Keratinocyte (primary cell): ENCODE measurements around the gene MESP2. TPM values are rescaled to one million over a fixed set of nuclear protein-coding genes. Genes with fewer than 3 reads are reported as not detected.

Source experiments
- DNase-seq: peaks from one replicate; pipeline ENCODE4 v3.0.0-alpha.2; 2011; ENCODE audit warnings: low read depth, missing footprints, low spot score
- FAIRE-seq: peaks from 2 replicates; lab custom pipeline; 2011; peaks lifted over from hg19 to GRCh38; lab: Jason Lieb, UNC
- H2AFZ ChIP-seq: 2 replicates; pipeline ENCODE4 v1.6.0; 2012; ENCODE audit warnings: low read length, control low read depth, inconsistent platforms; ENCODE audit not compliant: control insufficient read depth
- H3K27ac ChIP-seq: 2 replicates; pipeline ENCODE4 v1.5.1; 2011; ENCODE audit warnings: low read length; ENCODE audit not compliant: control insufficient read depth, insufficient read depth
- H3K27me3 ChIP-seq: 3 replicates; pipeline ENCODE4 v1.6.0; 2011; ENCODE audit warnings: low read length; ENCODE audit not compliant: control insufficient read depth, insufficient read depth; ENCODE audit errors: extremely low read depth
- H3K36me3 ChIP-seq, 2 experiments: 2 replicates in 1 of 2; 3 replicates in 1 of 2; pipeline ENCODE4 v1.5.1; 2011; ENCODE audit warnings: low read length in 2 of 2, mild to moderate bottlenecking in 1 of 2; ENCODE audit not compliant: control insufficient read depth in 2 of 2, insufficient read depth in 2 of 2; ENCODE audit errors: extremely low read depth in 1 of 2
- H3K4me1 ChIP-seq: 3 replicates; pipeline ENCODE4 v1.5.1; 2011; ENCODE audit warnings: low read length; ENCODE audit not compliant: control insufficient read depth, insufficient read depth; ENCODE audit errors: extremely low read depth
- H3K4me2 ChIP-seq: 3 replicates; pipeline ENCODE4 v1.6.0; 2011; ENCODE audit warnings: low read depth, low read length; ENCODE audit not compliant: control insufficient read depth, insufficient read depth; ENCODE audit errors: extremely low read depth
- H3K4me3 ChIP-seq, 3 experiments: fragments of 200-600 bp in 1 of 3; sonication (generic) in 1 of 3; 2 replicates in 2 of 3; 3 replicates in 1 of 3; pipeline ENCODE4 v1.5.1; 2011 to 2016; ENCODE audit warnings: low read length in 3 of 3, mild to moderate bottlenecking in 3 of 3, control low read depth in 2 of 3, inconsistent platforms in 1 of 3, low read depth in 1 of 3, mixed read lengths in 1 of 3, mixed run types in 1 of 3, moderate library complexity in 1 of 3; ENCODE audit not compliant: control insufficient read depth in 2 of 3, insufficient read depth in 2 of 3; ENCODE audit errors: extremely low read depth in 1 of 3
- H3K79me2 ChIP-seq: 2 replicates; pipeline ENCODE4 v1.6.0; 2012; ENCODE audit warnings: low read length; ENCODE audit not compliant: control insufficient read depth, insufficient read depth
- H3K9ac ChIP-seq: 3 replicates; pipeline ENCODE4 v1.6.0; 2011; ENCODE audit warnings: low read length; ENCODE audit not compliant: control insufficient read depth, insufficient read depth; ENCODE audit errors: extremely low read depth
- H3K9me1 ChIP-seq: 3 replicates; pipeline ENCODE4 v1.6.0; 2011; ENCODE audit warnings: low read length; ENCODE audit not compliant: control insufficient read depth, insufficient read depth; ENCODE audit errors: extremely low read depth
- H3K9me3 ChIP-seq: 2 replicates; pipeline ENCODE4 v1.5.1; 2012; ENCODE audit warnings: low read depth, low read length; ENCODE audit not compliant: control insufficient read depth
- H4K20me1 ChIP-seq: 3 replicates; pipeline ENCODE4 v1.6.0; 2011; ENCODE audit warnings: low read length; ENCODE audit not compliant: control insufficient read depth, insufficient read depth; ENCODE audit errors: extremely low read depth
- EZH2 ChIP-seq: IDR thresholded peaks from one replicate; pipeline ENCODE4 v1.6.1; 2012; ENCODE audit warnings: inconsistent platforms, mild to moderate bottlenecking, low read length, moderate library complexity
- dilution Hi-C: fragments of 300-500 bp; cut with MboI; formaldehyde crosslinking; loops from one replicate; pipeline ENCODE4 v1.7.0; 2020; ENCODE audit warnings: low sequenced_read_pairs; ENCODE audit not compliant: extremely low pct_ligation_motif_present
- polyA plus RNA-seq, 5 experiments: library from polyadenylated mRNA; depleted of rRNA in 3 of 5; stranded (reverse) in 3 of 5; stranded (forward) in 1 of 5; unstranded in 1 of 5; fragments of >200 nt; gene quantifications; 1 replicate in 1 of 5; 2 replicates in 3 of 5; 3 replicates in 1 of 5; pipeline versions ENCODE4 v1.2.1 to v1.2.3, GENCODE V29; 2011 to 2012; ENCODE audit warnings: missing spikeins in 2 of 5, low read depth in 1 of 5, low replicate concordance in 1 of 5
- TF ChIP-seq, protein P1 (sequence below), 3 experiments: IDR thresholded peaks in 1 of 3; conservative IDR thresholded peaks in 1 of 3; optimal IDR thresholded peaks in 1 of 3; 2 replicates in 2 of 3; 3 replicates in 1 of 3; pipeline versions ENCODE3 to v1.5.1; 2011; ENCODE audit warnings: low read length in 3 of 3, mild to moderate bottlenecking in 3 of 3, moderate library complexity in 2 of 3, control low read depth in 1 of 3, inconsistent platforms in 1 of 3; ENCODE audit not compliant: insufficient read depth in 2 of 3; ENCODE audit errors: extremely low read depth in 1 of 3

Gene MESP2
- polyA plus RNA-seq, 1 donor (not counting 4 experiments of a cell fraction or from before 2014, with no cell fraction given) = 0.39 TPM

DNA sequence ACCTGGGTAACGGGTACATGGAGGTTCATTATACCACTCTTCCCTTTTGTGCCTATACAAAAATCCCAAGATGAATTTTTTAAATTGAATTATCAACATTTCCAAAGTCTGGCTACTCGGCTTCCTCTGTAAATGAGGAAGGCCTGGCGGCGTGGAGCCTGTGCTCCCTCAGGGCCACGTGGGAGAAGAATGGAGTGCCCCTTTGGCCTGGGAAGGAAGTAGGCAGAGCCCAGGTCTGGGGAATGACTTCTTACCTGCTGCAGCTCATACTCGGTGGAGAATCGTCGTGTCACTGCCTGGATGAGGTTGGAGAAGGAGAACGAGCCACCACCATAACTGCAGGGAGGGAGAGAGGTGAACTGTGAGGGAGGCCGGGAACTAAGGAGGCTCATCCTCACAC, 14.1 kb downstream of the MESP2 start:
- Histone ChIP-seq H3K4me2 (no peak overlapping the region), H3K9me3 (no peaks in the 10 kb centered on the region), H3K79me2 (no peaks in the 10 kb centered on the region), H4K20me1 (no peaks in the 10 kb centered on the region), H3K9me1 (no peaks in the 10 kb centered on the region), H2AFZ (no peak overlapping the region), H3K27ac (no peak overlapping the region), H3K36me3 (no peaks in the 10 kb centered on the region), H3K4me1 (no peaks in the 10 kb centered on the region), H3K9ac (no peak overlapping the region), H3K27me3 (no peaks in the 10 kb centered on the region), H3K4me3 (no peak overlapping the region)
- DNase-seq (no peak), FAIRE-seq (no peak)
- dilution Hi-C loops = no loop called here
- TF ChIP-seq, protein P1, sequence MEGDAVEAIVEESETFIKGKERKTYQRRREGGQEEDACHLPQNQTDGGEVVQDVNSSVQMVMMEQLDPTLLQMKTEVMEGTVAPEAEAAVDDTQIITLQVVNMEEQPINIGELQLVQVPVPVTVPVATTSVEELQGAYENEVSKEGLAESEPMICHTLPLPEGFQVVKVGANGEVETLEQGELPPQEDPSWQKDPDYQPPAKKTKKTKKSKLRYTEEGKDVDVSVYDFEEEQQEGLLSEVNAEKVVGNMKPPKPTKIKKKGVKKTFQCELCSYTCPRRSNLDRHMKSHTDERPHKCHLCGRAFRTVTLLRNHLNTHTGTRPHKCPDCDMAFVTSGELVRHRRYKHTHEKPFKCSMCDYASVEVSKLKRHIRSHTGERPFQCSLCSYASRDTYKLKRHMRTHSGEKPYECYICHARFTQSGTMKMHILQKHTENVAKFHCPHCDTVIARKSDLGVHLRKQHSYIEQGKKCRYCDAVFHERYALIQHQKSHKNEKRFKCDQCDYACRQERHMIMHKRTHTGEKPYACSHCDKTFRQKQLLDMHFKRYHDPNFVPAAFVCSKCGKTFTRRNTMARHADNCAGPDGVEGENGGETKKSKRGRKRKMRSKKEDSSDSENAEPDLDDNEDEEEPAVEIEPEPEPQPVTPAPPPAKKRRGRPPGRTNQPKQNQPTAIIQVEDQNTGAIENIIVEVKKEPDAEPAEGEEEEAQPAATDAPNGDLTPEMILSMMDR (optimal IDR thresholded peaks at IDR 0.05 in 1 of 3, IDR thresholded peaks at IDR 0.05 in 1 of 3, conservative IDR thresholded peaks at IDR 0.05 in 1 of 3; ENCODE audit: extremely low read depth in 1 of 3, insufficient read depth in 2 of 3, low read length in 3 of 3) = no peak
- TF ChIP-seq EZH2 = no peak

- dilution Hi-C loops = no loop called here
Observed at GRCh38 chr15:89790661-89791060, 14.5 kb downstream of the MESP2 start.

More at GRCh38 chr15:89790661-89791060, 14.5 kb downstream of the MESP2 start:
- DNase-seq (no peak), FAIRE-seq (no peak)
- no peaks in the 10 kb centered on the region for H3K79me2 ChIP-seq
- TF ChIP-seq, protein P1 (optimal IDR thresholded peaks at IDR 0.05 in 1 of 3, IDR thresholded peaks at IDR 0.05 in 1 of 3, conservative IDR thresholded peaks at IDR 0.05 in 1 of 3; ENCODE audit: extremely low read depth in 1 of 3, insufficient read depth in 2 of 3, low read length in 3 of 3) = no peak
- TF ChIP-seq EZH2 = no peak
- H3K9ac ChIP-seq = no peak overlapping the region
- no peak overlapping the region for H2AFZ ChIP-seq
- H3K36me3 ChIP-seq = no peaks in the 10 kb centered on the region
- H3K9me3 ChIP-seq = no peaks in the 10 kb centered on the region
- H3K27me3 ChIP-seq = no peaks in the 10 kb centered on the region
- H3K4me1 ChIP-seq = no peaks in the 10 kb centered on the region
- H3K4me3 ChIP-seq = no peak overlapping the region
- no peak overlapping the region for H3K27ac ChIP-seq
- no peaks in the 10 kb centered on the region for H4K20me1 ChIP-seq
- H3K9me1 ChIP-seq = no peaks in the 10 kb centered on the region
- H3K4me2 ChIP-seq = no peak overlapping the region
